Esophagus muscularis mucosa (tissue), 4 donors: ENCODE data around the gene CITED2.

Source experiments
- CTCF ChIP-seq, 3 experiments: fragments of 200-600 bp in 2 of 3; fragments of 450-650 bp in 1 of 3; sonication (generic) in 2 of 3; IDR thresholded peaks; one replicate each; pipeline ENCODE4 v1.5.1; 2017 to 2019; ENCODE audit warnings: antibody characterized with exemption in 3 of 3, mild to moderate bottlenecking in 2 of 3, moderate library complexity in 1 of 3
- EP300 ChIP-seq: sonication (generic); formaldehyde crosslinking; IDR thresholded peaks from one replicate; pipeline ENCODE4 v1.6.1; 2017; ENCODE audit warnings: antibody characterized with exemption
- POLR2A ChIP-seq: fragments of 450-650 bp; IDR thresholded peaks from one replicate; pipeline ENCODE4 v1.6.1; 2017; ENCODE audit warnings: antibody characterized with exemption, moderate library complexity, mild to moderate bottlenecking, low read depth

DNA sequence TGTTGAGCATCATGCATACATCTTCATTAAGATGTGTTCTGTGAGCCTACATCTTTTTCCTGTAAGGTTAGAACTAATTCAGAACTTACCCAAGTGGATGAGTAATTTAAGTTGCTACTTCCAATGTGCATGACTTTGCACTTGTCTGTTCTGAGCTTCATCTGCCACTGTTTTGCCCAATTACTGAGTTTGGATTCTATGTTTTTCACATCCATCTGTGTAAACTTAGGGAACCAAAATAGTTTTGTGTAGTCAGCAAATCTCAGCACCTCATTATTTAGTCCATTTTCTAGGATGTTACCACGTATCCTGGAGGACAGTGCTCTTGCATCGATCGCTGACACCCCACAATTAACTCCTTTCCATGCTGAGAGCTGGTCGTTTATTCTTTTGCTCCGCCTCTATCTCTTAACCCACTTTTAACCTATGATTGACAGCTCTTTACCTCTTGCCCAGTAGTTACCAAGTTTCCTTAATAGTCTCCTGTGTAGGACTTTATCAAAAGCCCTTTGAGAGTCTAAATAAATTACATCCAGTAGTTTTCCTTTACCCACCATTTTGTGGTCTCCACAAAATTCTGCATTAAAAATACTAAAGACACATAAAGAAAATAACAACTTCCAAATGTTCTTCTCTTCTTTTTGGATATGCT lies 44.2 kb upstream of the CITED2 start:
- TF ChIP-seq CTCF (IDR thresholded peaks at IDR 0.05) (no peak), POLR2A (no peak), EP300 (no peak)
